HepG2 (cell line): Measurements from ENCODE around the gene SLC15A3. TPM values are rescaled to one million over a fixed set of nuclear protein-coding genes. Genes with fewer than 3 reads are reported as not detected.

Experiments
- ATAC-seq: fragments of 200-7000 bp; cut with Tn5 transposase; 3 replicates; pipeline ENCODE4 v1.9.1; 2020; ENCODE audit warnings: mild to moderate bottlenecking, moderate library complexity
- BruUV-seq: library from RNA; stranded (reverse); fragments of 400-500 nt; replicated peaks from 2 replicates; lab custom pipeline; 2021; lab: Mats Ljungman, UMichigan
- CTCF ChIA-PET: fragments of 300-600 bp; formaldehyde crosslinking; extraction: SDS; loops from one replicate; lab custom pipeline; 2021; ENCODE audit warnings: low total read pairs, inconsistent platforms, low intra/inter-chr PET ratio; lab: Yijun Ruan, JAX
- POLR2A ChIA-PET: fragments of 350-600 bp; sonication (Branson Sonifier 250); formaldehyde crosslinking; loops from one replicate; lab custom pipeline; 2020; ENCODE audit warnings: antibody characterized with exemption, inconsistent platforms; lab: Yijun Ruan, JAX
- DNase-seq: peaks from one replicate; pipeline ENCODE4 v3.0.0-alpha.2; 2015; ENCODE audit warnings: low spot score
- FAIRE-seq: peaks from 3 replicates; lab custom pipeline; 2011; peaks lifted over from hg19 to GRCh38; lab: Jason Lieb, UNC
- H2AFZ ChIP-seq: one replicate; pipeline ENCODE4 v1.6.1; 2011; ENCODE audit warnings: low read length, inconsistent platforms
- H3K27ac ChIP-seq: fragments of 300-600 bp; 3 replicates; pipeline ENCODE4 v1.8.0; 2011; ENCODE audit warnings: mixed run types, mild to moderate bottlenecking, mixed read lengths, low read length, inconsistent platforms; ENCODE audit not compliant: insufficient read depth; ENCODE audit errors: extremely low read length
- H3K27me3 ChIP-seq, 2 experiments: fragments of 200-600 bp in 1 of 2; 2 replicates in 1 of 2; 3 replicates in 1 of 2; pipeline versions ENCODE4 v1.6.0 to v1.8.0; 2011; ENCODE audit warnings: low read length in 2 of 2, mild to moderate bottlenecking in 2 of 2, moderate library complexity in 2 of 2, inconsistent platforms in 1 of 2; ENCODE audit not compliant: insufficient read depth in 2 of 2, control insufficient read depth in 1 of 2
- H3K36me3 ChIP-seq, 2 experiments: fragments of 200-600 bp in 1 of 2; replicated peaks in 1 of 2; 2 replicates in 1 of 2; 3 replicates in 1 of 2; pipeline versions ENCODE4 v1.5.1 to v1.8.0; 2011; ENCODE audit warnings: low read length in 2 of 2, inconsistent platforms in 1 of 2; ENCODE audit not compliant: insufficient read depth in 2 of 2, control insufficient read depth in 1 of 2
- H3K4me1 ChIP-seq: 2 replicates; pipeline ENCODE4 v1.5.1; 2012; ENCODE audit warnings: low read length, inconsistent platforms; ENCODE audit not compliant: insufficient read depth
- H3K4me2 ChIP-seq: 2 replicates; pipeline ENCODE4 v1.6.0; 2011; ENCODE audit warnings: low read depth, low read length, inconsistent platforms
- H3K4me3 ChIP-seq, 3 experiments: fragments of 200-600 bp in 1 of 3; sonication (generic), shearing (Covaris generic) in 1 of 3; replicated peaks in 1 of 3; 2 replicates each; pipeline ENCODE4 v1.5.1; 2011 to 2016; ENCODE audit warnings: low read length in 3 of 3, inconsistent platforms in 2 of 3, low read depth in 2 of 3, mild to moderate bottlenecking in 2 of 3, control low read depth in 1 of 3, mixed read lengths in 1 of 3; ENCODE audit not compliant: insufficient read depth in 1 of 3
- H3K79me2 ChIP-seq: one replicate; pipeline ENCODE4 v1.6.1; 2011; ENCODE audit warnings: low read length, inconsistent platforms; ENCODE audit not compliant: insufficient read depth
- H3K9ac ChIP-seq: 2 replicates; pipeline ENCODE4 v1.6.0; 2011; ENCODE audit warnings: mild to moderate bottlenecking, low read depth, low read length, inconsistent platforms; ENCODE audit not compliant: insufficient read depth
- H3K9me3 ChIP-seq: 2 replicates; pipeline ENCODE4 v1.5.1; 2012; ENCODE audit warnings: mild to moderate bottlenecking, low read length
- H4K20me1 ChIP-seq: 2 replicates; pipeline ENCODE4 v1.6.0; 2011; ENCODE audit warnings: inconsistent platforms, mild to moderate bottlenecking, low read length, moderate library complexity; ENCODE audit not compliant: insufficient read depth
- CBX5 ChIP-seq: sonication (generic); formaldehyde crosslinking; IDR thresholded peaks from 2 replicates; pipeline ENCODE4 v1.4.0; 2020; ENCODE audit warnings: missing genetic modification reagents, borderline replicate concordance
- DMAP1 ChIP-seq: IDR thresholded peaks from 2 replicates; pipeline ENCODE4 v1.6.1; 2016
- GMEB1 ChIP-seq: sonication (generic); formaldehyde crosslinking; IDR thresholded peaks from 2 replicates; pipeline ENCODE4 v1.5.1; 2020; ENCODE audit warnings: missing genetic modification reagents, mild to moderate bottlenecking, borderline replicate concordance
- MXI1 ChIP-seq: IDR thresholded peaks from 3 replicates; pipeline ENCODE4 v1.6.1; 2012; ENCODE audit warnings: low read depth, low read length, inconsistent platforms, borderline replicate concordance
- MYNN ChIP-seq: sonication (generic); formaldehyde crosslinking; IDR thresholded peaks from 2 replicates; pipeline ENCODE4 v1.4.0; 2020; ENCODE audit warnings: mild to moderate bottlenecking, low read depth, missing genetic modification reagents
- RXRB ChIP-seq: IDR thresholded peaks from 2 replicates; pipeline ENCODE4 v1.6.1; 2016; ENCODE audit warnings: borderline replicate concordance, missing genetic modification reagents, missing compliant biosample characterization
- ZEB1 ChIP-seq: IDR thresholded peaks from 2 replicates; pipeline ENCODE4 v1.6.1; 2012; ENCODE audit warnings: mild to moderate bottlenecking, low read depth, inconsistent platforms; ENCODE audit not compliant: insufficient replicate concordance
- ZNF256 ChIP-seq: sonication (generic); formaldehyde crosslinking; conservative IDR thresholded peaks from 2 replicates; pipeline ENCODE4 v1.4.0; 2020; ENCODE audit warnings: missing genetic modification reagents
- ZNF3 ChIP-seq: IDR thresholded peaks from 2 replicates; pipeline ENCODE4 v1.7.0; 2017; ENCODE audit warnings: inconsistent platforms
- ZNF530 ChIP-seq: sonication (generic); formaldehyde crosslinking; IDR thresholded peaks from 2 replicates; pipeline ENCODE4 v1.5.0; 2020; ENCODE audit warnings: low read depth, mild to moderate bottlenecking, missing genetic modification reagents
- WGBS: methylation state at CpG from one replicate; pipeline ENCODE4 v1.1.6; 2017; ENCODE audit warnings: low lambda C conversion rate; 5-methylcytosine and 5-hydroxymethylcytosine counted together
- in situ Hi-C: cut with HindIII; loops from 2 replicates; pipeline ENCODE4 v1.10.0; 2017; ENCODE audit warnings: low pct_unique_long_range_greater_than_20kb; ENCODE audit not compliant: extremely low pct_ligation_motif_present
- intact Hi-C: fragments of 100-400 bp; cut with micrococcal nuclease; formaldehyde crosslinking; loops from one replicate; pipeline ENCODE4 v1.10.0; 2022; ENCODE audit not compliant: unreplicated experiment
- polyA plus RNA-seq, 8 experiments: library from polyadenylated mRNA; depleted of rRNA in 3 of 8; stranded (reverse) in 7 of 8; unstranded in 1 of 8; fragments of >200 nt; fragmentation: Illumina TruSeq in 4 of 8; extraction: Trizol in 4 of 8; gene quantifications; 2 replicates each; pipeline versions ENCODE4 v1.2.1 to v1.2.3, GENCODE V29; 2011 to 2016; ENCODE audit warnings: low read depth in 4 of 8, missing spikeins in 1 of 8, mixed read lengths in 1 of 8; ENCODE audit not compliant: insufficient read depth in 1 of 8
- total RNA-seq, 5 experiments: library from RNA; depleted of rRNA; stranded (reverse); fragments of >200 nt; fragmentation: Illumina TruSeq; extraction: Trizol; gene quantifications; 2 replicates each; pipeline ENCODE4 v1.2.3, GENCODE V29; 2016; ENCODE audit warnings: low read depth in 1 of 5
- TF ChIP-seq, protein P1 (sequence below): sonication (generic); formaldehyde crosslinking; IDR thresholded peaks from 2 replicates; pipeline ENCODE4 v1.4.0; 2020; ENCODE audit warnings: mild to moderate bottlenecking, missing genetic modification reagents

SLC15A3 gene
- total and polyA plus RNA-seq, 2 of the 13 experiments (the other 11 are each of a cell fraction or from before 2014, with no cell fraction given) = 0.45 to 0.77 TPM

- FAIRE-seq (no peak), DNase-seq (no peak), ATAC-seq (no peak)
- no peaks in the 10 kb centered on the region for H3K36me3 ChIP-seq
- in situ Hi-C loops (no loop called here), intact Hi-C loops (no loop called here)
- H3K4me3 ChIP-seq = no peak overlapping the region
- H3K27me3 ChIP-seq = peaks cover 0 to 2% of the 10 kb centered on the region in 2 experiments; a peak in 2 of 5 replicates
- H2AFZ ChIP-seq = no peak overlapping the region
- BruUV-seq = no TSS peak
- no peaks in the 10 kb centered on the region for H4K20me1 ChIP-seq
- WGBS = 70% methylated on average over 4 of the region's 7 CpGs
- no peak overlapping the region for H3K4me2 ChIP-seq
- H3K4me1 ChIP-seq = no peaks in the 10 kb centered on the region
- TF ChIP-seq ZNF3 (CRISPR knock-in tag) = no peak
- TF ChIP-seq, protein P1, sequence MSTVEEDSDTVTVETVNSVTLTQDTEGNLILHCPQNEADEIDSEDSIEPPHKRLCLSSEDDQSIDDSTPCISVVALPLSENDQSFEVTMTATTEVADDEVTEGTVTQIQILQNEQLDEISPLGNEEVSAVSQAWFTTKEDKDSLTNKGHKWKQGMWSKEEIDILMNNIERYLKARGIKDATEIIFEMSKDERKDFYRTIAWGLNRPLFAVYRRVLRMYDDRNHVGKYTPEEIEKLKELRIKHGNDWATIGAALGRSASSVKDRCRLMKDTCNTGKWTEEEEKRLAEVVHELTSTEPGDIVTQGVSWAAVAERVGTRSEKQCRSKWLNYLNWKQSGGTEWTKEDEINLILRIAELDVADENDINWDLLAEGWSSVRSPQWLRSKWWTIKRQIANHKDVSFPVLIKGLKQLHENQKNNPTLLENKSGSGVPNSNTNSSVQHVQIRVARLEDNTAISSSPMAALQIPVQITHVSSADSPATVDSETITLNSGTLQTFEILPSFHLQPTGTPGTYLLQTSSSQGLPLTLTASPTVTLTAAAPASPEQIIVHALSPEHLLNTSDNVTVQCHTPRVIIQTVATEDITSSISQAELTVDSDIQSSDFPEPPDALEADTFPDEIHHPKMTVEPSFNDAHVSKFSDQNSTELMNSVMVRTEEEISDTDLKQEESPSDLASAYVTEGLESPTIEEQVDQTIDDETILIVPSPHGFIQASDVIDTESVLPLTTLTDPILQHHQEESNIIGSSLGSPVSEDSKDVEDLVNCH = no peak
- TF ChIP-seq GMEB1 (CRISPR knock-in tag) = no peak
- TF ChIP-seq MXI1 = no peak
- TF ChIP-seq ZEB1 = no peak
- TF ChIP-seq ZNF256 = no peak
- TF ChIP-seq MYNN (CRISPR knock-in tag) = no peak
- TF ChIP-seq ZNF530 (CRISPR knock-in tag) = no peak
- TF ChIP-seq RXRB (CRISPR knock-in tag) = no peak
- TF ChIP-seq DMAP1 (CRISPR knock-in tag) = no peak
- no peak for TF ChIP-seq CBX5 (CRISPR knock-in tag)
- no peak overlapping the region for H3K9ac ChIP-seq
- POLR2A ChIA-PET = interaction anchor here (1.1 kb wide), 1 partner anchor 9 kb away, joined by 3 read pairs; no protein-coding TSS in a partner anchor
- CTCF ChIA-PET = no interaction called here
- no peaks in the 10 kb centered on the region for H3K79me2 ChIP-seq
- H3K9me3 ChIP-seq = no peaks in the 10 kb centered on the region
- no peak overlapping the region for H3K27ac ChIP-seq
Observed at GRCh38 chr11:60939301-60939700, 12.7 kb downstream of the SLC15A3 start.
